Pancreas (tissue), 10 donors: ENCODE data around the gene SERGEF. TPM values are rescaled to one million over a fixed set of nuclear protein-coding genes. Genes with fewer than 3 reads are reported as not detected.

Source experiments
- ATAC-seq, 4 donors: fragments of 200-7000 bp; cut with Tn5 transposase; one replicate each; pipeline versions ENCODE4 v1.8.0 to v1.9.1; 2020; ENCODE audit warnings: mild to moderate bottlenecking in 4 of 4, moderate library complexity in 4 of 4
- DNase-seq, 6 donors: peaks; one replicate each; pipeline ENCODE4 v3.0.0-alpha.2; 2020
- FAIRE-seq: peaks from 2 replicates; lab custom pipeline; 2012; peaks lifted over from hg19 to GRCh38; lab: Jason Lieb, UNC
- H3K27ac ChIP-seq, 4 donors: fragments of 200-600 bp; sonication (generic); 1 replicate in 3 of 4; 2 replicates in 1 of 4; pipeline versions ENCODE4 v1.5.0 to v1.8.0; 2020
- H3K27me3 ChIP-seq, 4 donors: fragments of 200-600 bp; one replicate each; pipeline ENCODE4 v1.8.0; 2021
- H3K36me3 ChIP-seq, 3 donors: fragments of 200-600 bp; sonication (generic) in 1 of 3; one replicate each; pipeline versions ENCODE4 v1.5.0 to v1.8.0; 2020 to 2021
- H3K4me1 ChIP-seq, 3 donors: fragments of 200-600 bp; one replicate each; pipeline ENCODE4 v1.8.0; 2021
- H3K4me3 ChIP-seq, 4 donors: fragments of 200-600 bp; sonication (generic) in 2 of 4; one replicate each; pipeline versions ENCODE4 v1.5.0 to v1.8.0; 2020 to 2021
- H3K9me3 ChIP-seq, 4 donors: fragments of 200-600 bp; one replicate each; pipeline ENCODE4 v1.8.0; 2021
- CTCF ChIP-seq, 4 donors: fragments of 200-600 bp; sonication (generic) in 3 of 4; IDR thresholded peaks; one replicate each; pipeline versions ENCODE4 v1.5.0 to v1.8.0; 2021; ENCODE audit warnings: antibody characterized with exemption in 4 of 4
- WGBS, 2 donors: extraction: QIAGEN DNeasy Blood & Tissue Kit; methylation state at CpG; one replicate each; pipeline ENCODE4 v1.1.7; 2013; 5-methylcytosine and 5-hydroxymethylcytosine counted together
- intact Hi-C, 3 donors: fragments of 100-400 bp; cut with DNase I; formaldehyde crosslinking; loops; one replicate each; pipeline versions ENCODE4 v1.11.1 to v1.14.2; 2022
- polyA plus RNA-seq, 2 donors: library from polyadenylated mRNA; stranded (reverse); fragments of 200-250 nt; gene quantifications; one replicate each; pipeline ENCODE4 v1.2.3, GENCODE V29; 2013
- total RNA-seq, 6 donors: library from RNA; stranded (reverse); fragmentation: NEBNext Ultra II Directional in 4 of 6; extraction: Animal tissue kit (Norgen Biotek cat#: 25700) in 4 of 6; gene quantifications; one replicate each; pipeline versions ENCODE4 v1.2.1 to v1.2.4, GENCODE V29; 2021 to 2023
- donor health status: healthy with polysubstance abuse.
- donor health status: DM: no; HTN: no; CAD: no; lungs with moderate emphysema.
- donor health status: DM: no; HTN: no; CAD: no.
- donor health status: control.
- donor health status: control.
- donor health status: Bipolar disorder and iron deficiency.
- donor health status: DM: yes; HTN: yes; CAD: no.
- donor health status: DM: no; HTN: no; CAD: no.
- donor health status: DM: no; HTN: no; CAD: no.
- donor health status: DM: yes; HTN: yes; CAD: no.

SERGEF gene
- total and polyA plus RNA-seq, 8 donors: 17.8 to 101 (median 24.5) TPM

- no peaks in the 10 kb centered on the region for H3K36me3 ChIP-seq
- DNase-seq (peak; percentile 22 to 81 (median 59)), FAIRE-seq (no peak), ATAC-seq (peak in 3 of 4 donors; percentile 28 to 83 (median 72))
- TF ChIP-seq CTCF (IDR thresholded peaks at IDR 0.05): no peak
- 48 to 54% methylated on average over 9 of the region's 9 CpGs for WGBS, 2 donors
- no peaks in the 10 kb centered on the region for H3K4me1 ChIP-seq
- H3K9me3 ChIP-seq: no peaks in the 10 kb centered on the region
- no peaks in the 10 kb centered on the region for H3K27me3 ChIP-seq
- H3K27ac ChIP-seq: no peak overlapping the region
- H3K4me3 ChIP-seq: no peak overlapping the region
- intact Hi-C loops: no loop called here
Observed at GRCh38 chr11:17770048-17770652, 242.7 kb downstream of the SERGEF start.

- Histone ChIP-seq H3K36me3 (no peaks in the 10 kb centered on the region), H3K27ac (no peak overlapping the region), H3K27me3 (no peaks in the 10 kb centered on the region), H3K9me3 (no peaks in the 10 kb centered on the region), H3K4me3 (no peak overlapping the region), H3K4me1 (no peaks in the 10 kb centered on the region)
- intact Hi-C loops: loop anchor here in 2 of 3 donors (10.0 kb wide), 1 partner anchor 206 kb away; no protein-coding TSS in a partner anchor
- no peak for TF ChIP-seq CTCF (IDR thresholded peaks at IDR 0.05)
- no peak for DNase-seq
- no peak for ATAC-seq
- FAIRE-seq: no peak
- WGBS, 2 donors: 94 to 97% methylated on average over 1 of the region's 1 CpG
Observed at GRCh38 chr11:17769218-17769617, 243.6 kb downstream of the SERGEF start.

GRCh38 chr11:17768547-17768946, 244.3 kb downstream of the SERGEF start:
- Histone ChIP-seq H3K9me3 (no peaks in the 10 kb centered on the region), H3K4me1 (no peaks in the 10 kb centered on the region), H3K36me3 (no peaks in the 10 kb centered on the region), H3K27ac (no peak overlapping the region), H3K27me3 (no peaks in the 10 kb centered on the region), H3K4me3 (no peak overlapping the region)
- intact Hi-C loops: loop anchor here in 2 of 3 donors (10.0 kb wide), 1 partner anchor 206 kb away; no protein-coding TSS in a partner anchor
- no peak for ATAC-seq
- no peak for FAIRE-seq
- WGBS, 2 donors: 82 to 98% methylated on average over 6 to 7 of the region's 7 CpGs
- DNase-seq: peak in 2 of 6 donors; percentile 37
- TF ChIP-seq CTCF (IDR thresholded peaks at IDR 0.05): no peak

- TF ChIP-seq CTCF (IDR thresholded peaks at IDR 0.05): no peak
- intact Hi-C loops: loop anchor here in 2 of 3 donors (10.0 kb wide), 1 partner anchor 207 kb away; no protein-coding TSS in a partner anchor
- no peak overlapping the region for H3K27ac ChIP-seq
- no peaks in the 10 kb centered on the region for H3K27me3 ChIP-seq
- DNase-seq (peak in 1 of 6 donors; percentile 35), FAIRE-seq (no peak), ATAC-seq (no peak)
- no peak overlapping the region for H3K4me3 ChIP-seq
- WGBS, 2 donors: 76 to 82% methylated on average over 2 of the region's 2 CpGs
- no peaks in the 10 kb centered on the region for H3K36me3 ChIP-seq
- H3K4me1 ChIP-seq: no peaks in the 10 kb centered on the region
- no peaks in the 10 kb centered on the region for H3K9me3 ChIP-seq
Observed at GRCh38 chr11:17767914-17768313, 244.9 kb downstream of the SERGEF start.

GRCh38 chr11:17767301-17767885, 245.5 kb downstream of the SERGEF start:
- H3K4me3 ChIP-seq: no peak overlapping the region
- DNase-seq (peak in 2 of 6 donors; percentile 15 to 36), ATAC-seq (no peak), FAIRE-seq (no peak)
- H3K27ac ChIP-seq: no peak overlapping the region
- H3K36me3 ChIP-seq: no peaks in the 10 kb centered on the region
- WGBS, 2 donors: 82 to 87% methylated on average over 7 of the region's 7 CpGs
- no peak for TF ChIP-seq CTCF (IDR thresholded peaks at IDR 0.05)
- H3K4me1 ChIP-seq: no peaks in the 10 kb centered on the region
- no peaks in the 10 kb centered on the region for H3K9me3 ChIP-seq
- H3K27me3 ChIP-seq: no peaks in the 10 kb centered on the region
- intact Hi-C loops: loop anchor here in 2 of 3 donors (10.0 kb wide), 1 partner anchor 207 kb away; no protein-coding TSS in a partner anchor
